Vein endothelial cell (primary cell): ENCODE data around the gene SPDYE5. TPM values are rescaled to one million over a fixed set of nuclear protein-coding genes. Genes with fewer than 3 reads are reported as not detected.

Experiments
- small RNA-seq: library from RNA; depleted of rRNA; stranded (forward); fragments of <200 nt; gene quantifications from one replicate; pipeline ENCODE3, GENCODE V24; 2012
- total RNA-seq: library from RNA; depleted of rRNA; stranded (reverse); fragments of >200 nt; gene quantifications from 2 replicates; pipeline ENCODE4 v1.2.3, GENCODE V29; 2012

Gene SPDYE5
- total RNA-seq: not detected in 2 replicates

DNA sequence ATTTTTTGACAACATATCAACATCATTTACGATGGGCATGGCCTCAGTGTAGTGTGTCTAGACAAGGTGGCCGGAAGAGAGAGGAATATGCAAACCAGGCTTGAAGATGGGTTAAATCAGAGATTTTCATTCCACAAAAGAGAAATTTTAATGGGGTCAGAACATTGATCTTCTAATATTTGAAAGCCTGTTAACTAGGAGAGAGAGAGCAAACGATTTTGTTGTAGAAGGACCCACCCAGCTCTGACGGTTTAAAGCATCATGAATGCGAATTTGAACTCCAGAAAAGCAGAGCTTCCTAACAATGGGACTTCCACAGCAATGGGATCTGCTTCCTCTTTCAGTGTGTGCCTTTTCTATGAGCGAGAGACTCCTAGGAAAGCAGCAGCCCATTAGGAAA is at the start of gene SPDYE5:
Gene SPDYE5 (plus strand): TSS at position 301 of the 400 bp plus-strand sequence. CDS start 1,728 bp downstream, outside the sequence.

DNA sequence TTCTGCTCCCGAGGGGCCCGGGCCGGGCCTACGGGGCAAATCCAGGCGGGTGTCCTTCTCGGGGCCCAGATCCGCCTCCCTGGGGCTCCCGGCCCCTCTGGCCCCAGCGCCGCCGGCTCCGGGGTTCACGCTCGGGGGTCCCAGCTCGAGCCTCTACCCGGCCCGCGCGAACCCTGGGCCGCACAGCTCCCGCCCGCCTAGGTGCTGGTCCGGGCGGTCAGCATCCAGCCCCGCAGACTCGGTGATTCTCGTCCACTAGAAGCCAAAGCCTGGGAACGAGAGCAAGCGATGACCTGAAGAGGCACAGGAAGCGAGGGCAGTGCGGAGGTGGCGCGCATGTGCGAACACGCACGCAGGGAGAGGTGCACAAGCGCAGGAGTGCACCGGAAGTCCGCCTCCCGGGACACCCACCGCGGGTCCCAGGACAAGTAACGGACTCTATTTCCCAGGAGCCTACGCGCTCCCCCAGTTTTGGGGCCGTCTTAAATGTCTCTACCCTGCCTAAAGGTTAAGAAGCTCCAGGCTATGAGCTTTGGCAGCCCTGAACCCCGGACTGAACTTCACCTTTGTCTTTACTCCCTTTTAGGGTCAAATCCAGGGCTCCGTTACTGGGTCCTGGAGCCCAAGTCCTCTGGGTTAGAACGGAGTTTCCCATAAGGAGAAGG is 6.0 kb upstream of the SPDYE5 start, which contains the start of gene POM121C:
Gene POM121C (minus strand): TSS at position 321 of the 665 bp plus-strand sequence. CDS start 44,803 bp downstream, outside the sequence.

Small RNA genes lying within 50 kb of the gene (small RNA-seq; reads per million reads assigned to genes)
- gene AC211429.1 (not detected), gene RF00019 (not detected)

Other genes with a start within 250 kb of the SPDYE5 start
- gene TRIM73, start 96.7 kb upstream of the SPDYE5 start, total RNA-seq: 0.98 and 1.2 TPM in 2 replicates
- 12.1 and 20.2 TPM in 2 replicates for gene POM121C, start 6.0 kb upstream of the SPDYE5 start, total RNA-seq
- 37.1 and 44.7 TPM in 2 replicates for gene HIP1, start 246.6 kb downstream of the SPDYE5 start, total RNA-seq